Activated CD4-positive, alpha-beta T cell treated with anti-CD3 and anti-CD28 coated beads for 4 hours (primary cell): ENCODE results near the gene EPHB2.

Experiments used
- DNase-seq, 2 donors: peaks; one replicate each; pipeline ENCODE4 v3.0.0-alpha.2; 2020

EPHB2 gene

DNA sequence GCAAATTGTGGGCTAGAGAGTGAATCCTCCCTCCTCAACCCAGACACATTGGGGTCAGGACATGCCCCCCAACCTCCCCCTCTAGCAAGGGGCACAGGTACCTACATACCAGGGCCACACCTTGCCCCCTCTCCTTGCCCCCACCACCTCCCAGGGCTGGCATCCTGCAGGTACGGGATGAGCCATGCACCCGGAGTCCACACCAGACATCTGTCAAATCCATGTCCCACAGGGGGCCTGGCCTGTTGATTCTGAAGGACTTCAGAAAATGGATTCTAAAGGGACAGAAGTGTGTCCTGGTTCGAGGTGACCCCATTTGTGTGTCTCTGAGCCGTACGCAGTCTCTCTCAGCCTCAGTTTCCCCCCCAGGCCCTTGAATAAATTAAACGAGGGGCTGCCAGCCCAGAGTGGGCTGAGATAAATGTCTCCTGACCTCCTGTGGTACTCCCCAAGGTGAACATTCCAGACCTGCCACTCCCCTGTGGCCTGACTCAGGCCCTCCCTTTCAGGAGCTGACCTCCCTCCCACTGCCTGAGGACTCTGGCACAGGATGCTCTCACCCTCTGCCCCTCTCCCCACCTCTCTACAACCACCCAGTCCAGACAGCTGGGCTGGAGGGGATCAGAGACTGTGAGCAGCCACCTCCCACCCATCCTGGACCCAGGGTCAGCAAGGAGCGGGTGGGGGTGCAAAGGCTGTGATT is 94.5 kb downstream of the EPHB2 start:
- DNase-seq: no peak

DNA sequence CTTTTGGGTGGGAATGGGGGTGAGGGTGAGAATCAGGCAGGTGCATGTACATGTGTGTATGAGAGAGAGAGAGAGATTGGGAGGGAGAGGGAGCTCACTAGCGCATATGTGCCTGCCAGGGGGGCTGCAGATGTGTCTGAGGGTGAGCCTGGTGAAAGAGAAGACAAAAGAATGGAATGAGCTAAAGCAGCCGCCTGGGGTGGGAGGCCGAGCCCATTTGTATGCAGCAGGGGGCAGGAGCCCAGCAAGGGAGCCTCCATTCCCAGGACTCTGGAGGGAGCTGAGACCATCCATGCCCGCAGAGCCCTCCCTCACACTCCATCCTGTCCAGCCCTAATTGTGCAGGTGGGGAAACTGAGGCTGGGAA is 95.0 kb downstream of the EPHB2 start:
- no peak for DNase-seq

DNA sequence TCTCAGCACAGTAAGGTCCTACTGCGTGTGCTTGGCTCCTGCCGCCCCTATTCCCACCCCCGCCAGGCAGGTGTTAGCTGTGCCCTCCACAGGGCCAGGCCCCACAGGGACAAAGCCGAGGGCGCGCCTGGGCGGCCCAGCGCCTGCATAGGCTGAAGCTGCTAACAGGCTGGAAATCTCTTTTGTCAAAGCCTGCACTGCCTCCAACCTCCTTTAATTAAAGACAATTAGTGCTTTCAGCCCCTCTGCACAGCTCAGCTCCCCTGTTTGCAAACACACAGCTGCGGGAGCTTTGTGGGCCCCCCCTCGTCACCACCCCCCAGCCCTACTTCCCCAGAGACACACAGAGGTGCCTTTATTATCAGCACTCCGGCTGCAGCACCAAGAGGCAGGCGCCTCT is 95.9 kb downstream of the EPHB2 start:
- no peak for DNase-seq

DNA sequence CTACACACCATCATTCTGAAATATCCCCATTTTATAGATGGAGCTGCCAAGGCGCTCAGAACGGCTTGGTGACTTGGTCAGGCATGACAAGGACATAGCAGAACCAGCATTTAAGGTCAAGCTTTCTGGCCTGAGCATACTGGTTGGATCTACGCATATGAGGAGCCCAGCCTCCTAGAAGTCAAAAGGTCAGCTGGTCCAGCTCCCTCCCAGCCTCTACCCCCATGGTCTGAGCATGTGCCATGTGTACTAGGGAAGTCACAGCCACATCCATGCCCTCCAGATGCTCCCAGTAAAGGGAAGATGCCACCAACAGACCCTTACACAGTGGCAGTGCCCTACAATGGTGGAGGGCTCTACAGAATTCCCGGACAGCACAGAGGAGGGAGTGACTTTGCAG is 96.7 kb downstream of the EPHB2 start:
- DNase-seq: no peak

DNA sequence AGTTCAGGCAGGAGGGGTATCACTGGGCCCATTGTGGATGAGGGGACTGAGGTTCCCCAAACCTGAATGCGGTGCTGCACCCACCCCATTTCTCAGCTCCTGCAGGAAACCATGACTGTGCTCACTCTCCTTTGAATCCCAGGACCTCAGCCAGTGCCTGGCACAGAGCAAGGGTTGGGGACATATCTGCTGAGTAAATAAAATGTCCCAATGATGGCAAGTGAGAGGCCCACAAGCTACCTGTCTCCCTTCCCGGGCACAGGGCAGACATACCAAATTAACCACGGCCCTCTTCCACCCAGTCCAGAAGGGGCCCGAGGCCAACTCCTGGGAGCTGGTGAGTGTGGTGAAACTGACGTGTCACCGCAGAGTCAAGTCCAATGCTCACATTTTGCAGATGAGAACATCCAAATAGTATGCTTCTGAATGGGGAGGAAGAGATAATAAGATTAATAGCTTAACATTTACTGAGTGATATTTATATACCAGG is 97.6 kb downstream of the EPHB2 start:
- DNase-seq: no peak

DNA sequence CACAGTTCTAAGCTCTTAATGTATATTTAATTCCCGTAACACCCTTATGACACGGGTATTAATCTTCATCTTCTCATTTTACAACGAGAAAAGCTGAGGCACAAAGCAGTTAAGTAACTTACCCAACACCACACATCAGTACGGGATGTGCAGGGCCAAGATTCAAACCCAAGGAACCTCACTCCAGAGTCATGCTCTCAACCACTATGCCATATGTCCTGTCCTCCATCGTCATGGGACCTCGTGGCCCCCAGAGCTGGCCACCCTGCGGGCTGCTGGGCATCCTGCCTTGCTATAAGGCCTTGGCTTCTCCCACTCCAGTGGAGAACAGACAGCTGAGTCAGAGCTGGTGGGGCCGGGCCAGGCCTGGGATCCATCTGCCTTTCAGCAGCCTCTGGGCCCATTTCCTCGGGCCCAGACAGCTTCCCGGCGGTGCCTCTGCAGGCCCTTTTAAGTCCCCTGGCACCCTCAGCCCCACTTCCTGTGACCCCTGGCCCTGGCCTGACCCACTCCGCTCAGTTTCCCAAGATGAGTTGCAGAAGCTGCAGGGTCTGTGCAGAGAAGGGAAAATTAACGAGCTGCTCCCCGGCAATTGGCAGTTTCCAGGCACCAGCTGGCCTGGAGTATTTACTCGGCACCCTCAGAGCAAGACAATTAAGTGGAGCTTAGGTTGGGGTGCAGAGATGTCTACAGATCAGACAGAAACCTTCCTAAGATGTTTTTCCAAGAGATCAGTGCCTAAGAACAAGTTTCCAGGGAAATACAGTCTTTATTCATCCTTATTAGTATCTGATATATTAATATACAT is 98.2 kb downstream of the EPHB2 start:
- DNase-seq: no peak

DNA sequence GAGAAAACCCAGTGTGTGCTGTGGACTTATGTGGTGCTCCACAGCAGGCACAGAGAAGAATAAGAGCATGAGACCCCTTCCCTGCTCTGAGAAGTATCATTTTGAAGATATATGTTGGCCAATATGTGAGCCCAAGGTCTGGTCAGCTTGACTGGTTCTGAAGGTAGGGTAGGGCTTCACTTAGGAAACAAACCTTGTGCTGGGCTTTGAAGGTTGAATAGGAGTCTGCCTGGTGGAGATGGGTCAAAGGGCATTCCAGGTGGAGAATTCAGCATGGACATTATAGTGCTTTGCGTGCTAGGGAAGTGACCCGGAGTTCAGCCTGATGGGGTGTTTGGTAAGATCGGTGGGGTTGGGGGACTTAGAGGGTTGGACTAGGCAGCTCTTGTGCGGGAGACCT is 99.1 kb downstream of the EPHB2 start:
- DNase-seq: no peak

DNA sequence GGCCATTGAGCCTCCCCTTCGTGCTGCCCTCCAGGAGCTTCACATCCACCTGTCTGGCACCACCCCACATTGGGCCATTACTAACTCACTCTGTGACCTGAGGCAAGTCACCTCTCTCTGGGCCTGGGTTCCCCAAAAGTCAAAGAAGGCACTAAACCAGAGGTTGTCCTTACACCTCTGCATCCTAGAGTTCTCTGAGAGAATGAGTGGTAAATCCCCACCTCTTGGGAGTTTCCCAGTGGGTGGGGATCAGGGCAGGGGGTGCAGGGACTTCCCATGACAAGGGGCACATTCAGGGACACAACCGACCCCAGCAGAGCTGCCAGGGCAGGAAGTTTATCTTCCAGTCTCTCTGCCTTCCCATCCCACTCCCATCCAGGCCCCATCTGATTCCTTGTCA is 99.7 kb downstream of the EPHB2 start:
- no peak for DNase-seq

DNA sequence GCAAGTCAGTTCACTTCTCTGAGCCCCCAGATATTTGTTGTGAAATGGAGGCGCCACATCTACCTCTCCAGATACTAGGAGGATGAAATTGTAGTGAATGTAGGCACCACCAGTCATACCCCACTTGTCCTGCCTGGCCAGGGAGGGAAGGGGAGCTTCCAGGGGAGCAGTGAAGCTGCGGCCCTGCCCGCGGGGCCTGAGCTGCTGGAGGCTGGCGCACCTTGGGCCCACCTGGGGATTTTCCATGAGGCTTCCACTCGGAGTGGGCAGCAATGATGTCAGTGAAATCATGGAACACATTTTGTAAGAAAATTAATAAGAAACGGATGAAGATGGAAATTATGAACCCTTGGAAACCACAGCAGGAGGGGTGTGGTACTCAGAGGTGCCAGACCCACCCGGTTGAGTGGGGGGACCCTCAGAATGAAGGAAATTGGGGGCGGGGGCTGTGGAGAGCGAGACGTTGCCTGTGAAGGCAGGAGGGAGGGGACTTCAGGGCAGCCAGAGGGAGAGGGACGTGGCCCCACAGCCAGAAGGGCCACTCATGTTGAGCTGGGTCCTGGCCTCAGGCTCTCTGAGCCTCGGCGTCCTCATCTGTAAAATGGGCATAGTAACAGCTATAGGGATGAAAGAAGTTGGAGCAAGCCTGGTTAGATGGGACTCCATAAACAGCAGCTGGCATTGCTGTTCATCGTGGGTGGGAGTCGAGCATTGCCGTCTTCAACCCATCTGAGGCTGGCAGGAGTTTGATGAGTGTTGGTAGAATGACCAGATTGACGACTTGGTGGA is 101.6 kb downstream of the EPHB2 start:
- DNase-seq: no peak

DNA sequence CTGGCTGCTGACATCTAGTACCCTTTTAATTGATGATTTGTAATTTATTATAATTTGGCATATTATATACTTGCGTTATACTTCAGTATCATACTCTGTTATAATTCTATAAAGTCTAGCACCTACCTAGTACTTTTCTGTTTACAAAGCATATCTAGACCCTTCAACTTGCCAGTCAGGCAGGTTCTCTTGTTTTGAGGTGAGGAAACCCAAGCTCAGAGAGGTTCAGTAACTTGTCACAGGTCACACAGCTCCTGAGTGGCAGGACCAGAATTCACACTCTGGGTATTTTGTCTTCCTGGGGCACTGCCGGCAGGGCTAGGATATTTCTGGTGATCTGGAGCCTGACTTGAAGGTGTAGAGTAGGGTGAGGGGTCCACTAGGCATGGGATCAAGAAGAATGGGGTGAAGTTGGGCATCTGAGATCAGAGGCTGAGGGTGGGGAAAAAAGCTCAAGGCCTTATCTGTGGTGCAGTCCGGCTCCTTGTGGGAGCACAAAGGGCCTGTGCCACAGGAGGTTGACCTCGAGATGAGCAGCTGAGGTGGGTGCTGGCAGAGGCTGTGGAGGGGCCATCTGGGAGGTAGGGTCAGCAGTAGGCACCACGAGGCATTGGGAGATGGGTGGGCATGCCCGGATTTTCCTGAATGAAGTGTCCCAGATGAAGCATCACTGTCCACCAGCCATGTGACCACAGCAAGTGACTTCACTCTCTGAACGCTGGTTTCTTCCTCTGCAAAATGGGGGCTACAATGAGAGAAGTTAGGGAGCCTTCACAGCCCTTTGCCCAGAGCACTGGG is 102.6 kb downstream of the EPHB2 start:
- no peak for DNase-seq

DNA sequence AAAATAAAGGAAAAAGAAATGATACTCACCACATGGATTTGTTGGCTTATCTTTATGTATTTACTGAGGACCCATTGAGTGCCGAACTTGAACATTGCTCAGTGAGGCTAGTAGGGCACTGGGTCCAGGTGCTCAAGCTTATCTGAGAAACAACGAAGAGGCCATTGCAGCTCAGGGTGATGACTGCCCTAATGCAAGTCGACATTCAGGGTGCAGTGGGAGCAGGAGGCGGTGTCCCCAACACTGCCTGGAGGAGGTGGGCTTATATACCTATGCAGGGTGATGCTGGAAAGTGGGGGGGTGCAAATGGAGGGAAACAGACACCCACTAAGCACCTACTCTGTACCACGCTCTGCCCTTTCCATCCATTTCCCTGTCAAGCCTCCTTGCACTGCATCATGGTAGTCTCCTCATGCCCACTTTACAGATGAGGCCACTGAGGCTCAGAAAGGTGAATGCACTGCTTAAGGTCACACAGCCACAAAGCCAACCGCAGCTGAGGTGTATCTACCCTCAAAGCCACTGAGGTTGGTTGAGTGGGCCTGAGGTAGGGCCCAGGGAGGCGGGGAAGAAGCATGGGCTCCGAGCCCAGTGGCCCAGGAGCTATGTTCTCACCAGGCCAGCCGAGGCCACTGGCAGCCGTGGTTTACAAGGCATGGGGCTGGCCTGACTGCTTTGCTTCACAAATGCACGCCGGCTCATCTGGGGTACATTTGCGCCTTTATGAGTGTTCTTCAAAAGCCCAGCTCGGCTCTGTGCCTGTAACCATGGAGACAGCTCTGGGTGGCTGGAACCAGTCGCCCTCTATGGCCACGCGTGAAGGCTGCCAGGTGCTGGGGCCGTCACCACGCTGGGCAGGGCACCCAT is 103.8 kb downstream of the EPHB2 start:
- DNase-seq: no peak

DNA sequence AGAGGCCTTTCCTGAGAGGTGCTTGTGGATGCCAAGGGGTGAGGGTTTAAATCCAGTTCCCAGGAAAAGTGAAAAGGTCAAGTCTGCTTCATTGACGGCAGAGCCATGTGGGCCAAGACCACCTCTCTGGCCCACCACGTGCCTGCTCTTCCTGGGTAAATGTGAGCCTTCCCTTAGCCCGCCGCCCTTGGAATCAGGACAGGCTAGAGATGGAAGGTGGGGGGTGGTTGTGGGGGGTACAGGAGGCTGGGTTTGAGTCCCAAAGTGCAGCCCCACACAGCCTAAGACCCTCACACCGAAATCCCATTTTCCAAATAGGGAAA is 104.4 kb downstream of the EPHB2 start:
- no peak for DNase-seq

DNA sequence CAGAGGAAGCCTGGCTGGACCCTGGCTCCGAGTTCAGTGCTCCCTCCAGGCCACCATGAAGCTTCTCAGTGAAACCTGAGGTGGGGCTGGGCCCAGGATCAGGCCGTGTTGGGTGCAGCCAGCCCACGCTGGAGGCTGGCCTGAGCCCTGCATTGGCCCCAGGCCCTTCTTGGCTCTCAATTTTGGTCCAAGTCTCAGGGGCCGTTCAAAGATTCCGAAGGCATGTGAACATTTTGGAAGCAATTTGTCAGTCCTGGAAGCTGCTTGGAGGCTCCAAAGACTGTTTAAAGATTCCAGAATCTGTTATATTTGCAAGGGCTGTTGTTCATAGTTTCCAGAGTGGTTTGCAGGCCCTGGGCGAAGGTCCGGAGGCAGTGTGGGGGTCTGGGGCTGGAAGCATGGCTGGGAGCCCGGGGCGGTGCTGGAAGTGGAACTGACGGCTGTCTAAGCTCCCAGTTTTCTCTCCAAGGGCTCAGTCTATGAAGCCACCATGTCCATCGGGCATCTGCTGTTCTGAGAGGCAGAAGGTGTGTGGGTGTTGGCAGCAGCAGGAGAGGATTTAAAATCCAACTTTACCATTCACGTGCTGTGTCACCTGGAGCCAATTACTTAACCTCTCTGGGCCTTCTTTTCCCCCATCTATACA is 104.9 kb downstream of the EPHB2 start:
- no peak for DNase-seq

DNA sequence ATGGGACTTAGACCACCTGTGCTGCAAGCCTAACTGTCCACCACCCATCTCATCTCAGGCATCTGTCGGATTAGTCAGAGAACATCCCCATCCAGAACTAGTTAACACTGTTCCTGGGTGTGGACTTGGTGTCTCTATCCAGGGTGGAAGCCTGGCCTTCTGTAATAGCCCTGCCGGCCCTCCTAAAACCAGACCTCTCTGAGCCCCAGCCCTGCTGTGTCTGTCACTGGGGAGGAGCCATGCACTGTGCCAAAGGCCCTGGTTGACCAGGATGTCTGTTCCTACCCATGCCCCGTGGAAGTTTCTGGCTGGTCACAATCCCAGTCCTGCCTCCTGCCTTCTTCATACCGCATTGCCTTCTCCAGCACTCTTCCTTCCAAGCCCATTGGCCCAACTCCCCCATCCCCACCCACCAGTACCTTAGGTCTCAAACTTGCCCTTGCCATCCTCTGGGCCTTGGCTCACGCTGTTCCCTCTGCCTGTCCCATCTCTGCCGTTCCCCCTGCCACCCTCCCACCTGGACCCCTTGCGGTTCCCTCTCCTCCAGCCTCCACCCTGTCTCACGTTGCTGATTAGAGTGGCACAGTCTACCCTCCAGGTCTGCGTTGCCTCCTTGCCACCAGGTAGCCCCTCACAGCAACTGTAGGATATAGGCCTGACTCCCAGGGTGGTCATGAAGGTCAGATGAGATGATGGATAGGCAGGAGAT is 105.6 kb downstream of the EPHB2 start:
- no peak for DNase-seq

DNA sequence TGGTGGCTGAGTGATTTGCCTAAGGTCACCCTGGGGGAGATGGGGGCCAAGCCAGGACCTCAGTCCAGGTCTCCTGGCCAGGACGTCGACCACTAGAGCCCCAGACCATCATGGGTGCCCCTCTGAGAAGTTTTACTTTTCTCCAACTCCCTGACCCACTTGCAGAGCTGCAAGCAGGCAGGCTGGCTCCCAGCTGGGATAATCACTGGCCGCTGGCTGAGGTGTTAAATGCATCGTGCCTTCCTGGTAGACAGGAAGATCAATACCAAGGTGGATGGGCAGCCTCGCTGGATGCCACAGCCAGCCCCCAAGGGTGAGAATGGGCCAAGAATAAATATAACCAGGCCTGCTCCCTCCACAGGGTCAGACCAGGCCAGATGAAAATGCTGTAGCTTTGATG is 106.2 kb downstream of the EPHB2 start:
- no peak for DNase-seq

DNA sequence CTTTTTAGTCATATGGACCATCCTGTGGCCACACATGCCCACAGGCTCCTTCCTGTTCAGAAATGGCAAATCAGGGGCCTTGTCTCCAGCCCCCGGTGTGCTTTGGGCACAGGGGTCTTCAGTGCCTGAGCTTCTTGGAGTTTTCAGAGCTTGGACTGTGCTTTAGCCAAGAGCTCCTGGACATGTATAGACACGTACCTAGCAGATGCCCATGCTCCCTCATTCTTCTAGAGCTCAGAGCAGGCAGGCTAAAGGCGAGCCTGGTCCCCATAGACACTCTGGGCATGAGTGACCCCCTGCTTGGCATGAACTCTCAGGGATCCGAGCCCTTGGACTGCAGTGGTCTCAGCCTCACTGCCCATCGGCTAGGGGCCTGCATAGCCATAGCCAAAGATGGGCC is 106.8 kb downstream of the EPHB2 start:
- no peak for DNase-seq

DNA sequence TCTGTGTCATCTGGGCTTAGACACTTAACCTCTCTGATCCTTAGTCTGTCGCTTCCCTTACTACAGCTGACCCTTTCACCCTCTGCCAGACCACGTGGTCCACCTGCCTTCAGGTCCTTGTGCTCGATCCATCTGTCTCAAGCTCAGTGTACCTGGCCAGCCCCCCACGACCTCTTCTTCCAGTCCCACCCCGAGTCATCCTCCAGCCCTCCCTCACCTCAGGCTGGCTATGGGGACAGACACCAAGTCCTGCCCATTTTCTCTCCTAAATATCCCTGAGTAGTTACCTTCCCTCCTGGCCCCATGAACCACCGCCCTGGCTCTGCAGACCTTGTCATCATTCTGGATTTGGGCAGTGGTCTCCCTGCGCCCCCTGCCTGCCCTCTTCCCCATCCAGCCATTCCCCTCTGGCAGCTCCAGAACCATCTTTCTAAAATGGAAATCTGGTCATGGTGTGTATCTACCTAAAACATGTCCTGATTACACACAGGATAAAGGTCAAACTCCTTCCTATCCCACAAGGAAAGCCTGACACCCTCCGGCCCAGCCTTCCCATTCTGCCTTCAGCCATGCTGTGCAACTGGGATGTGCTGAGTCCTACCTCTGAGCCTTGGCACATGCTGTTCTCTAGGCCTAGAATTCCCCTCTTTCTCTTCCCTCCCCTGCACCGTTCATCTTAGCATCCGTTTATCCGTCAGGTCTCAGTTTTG is 107.6 kb downstream of the EPHB2 start:
- DNase-seq: no peak

DNA sequence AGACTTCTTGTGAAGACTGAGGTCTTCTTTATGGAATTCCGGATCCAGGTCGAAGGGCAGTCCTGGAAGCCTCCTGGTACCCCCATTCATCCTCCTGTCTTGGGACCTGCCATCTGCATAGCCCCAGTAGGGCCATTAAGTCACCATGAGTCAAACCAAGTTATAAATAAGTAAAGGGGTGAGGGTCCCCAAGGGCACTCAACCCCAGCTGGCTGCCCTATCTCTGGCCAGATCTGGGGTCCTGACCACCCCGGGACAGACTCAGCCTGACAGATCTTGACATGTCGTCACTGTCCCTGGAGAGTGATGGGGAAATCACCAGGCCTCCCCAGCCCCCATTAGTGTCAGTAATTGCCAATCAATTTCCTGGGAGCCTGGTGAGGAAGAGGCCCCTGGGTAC is 108.7 kb downstream of the EPHB2 start:
- DNase-seq: no peak

DNA sequence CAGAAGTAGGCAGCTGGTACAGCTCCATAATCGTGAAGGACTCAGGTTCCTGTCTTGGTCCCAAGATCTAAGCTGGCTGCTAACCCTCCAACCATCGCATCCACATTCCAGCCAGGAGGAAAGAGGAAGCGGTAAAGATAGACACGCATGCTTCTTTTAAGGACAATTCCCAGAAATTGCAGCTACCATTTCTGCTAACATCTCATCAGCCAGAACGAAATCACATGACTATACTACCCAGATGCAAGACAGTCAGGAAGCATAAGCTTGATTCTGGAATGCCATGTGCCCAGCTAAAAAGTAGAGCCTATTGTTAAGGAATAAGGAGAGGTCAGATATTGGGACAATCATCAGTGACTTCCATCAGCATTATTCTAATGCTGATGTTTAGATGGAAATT is 110.4 kb downstream of the EPHB2 start:
- no peak for DNase-seq

DNA sequence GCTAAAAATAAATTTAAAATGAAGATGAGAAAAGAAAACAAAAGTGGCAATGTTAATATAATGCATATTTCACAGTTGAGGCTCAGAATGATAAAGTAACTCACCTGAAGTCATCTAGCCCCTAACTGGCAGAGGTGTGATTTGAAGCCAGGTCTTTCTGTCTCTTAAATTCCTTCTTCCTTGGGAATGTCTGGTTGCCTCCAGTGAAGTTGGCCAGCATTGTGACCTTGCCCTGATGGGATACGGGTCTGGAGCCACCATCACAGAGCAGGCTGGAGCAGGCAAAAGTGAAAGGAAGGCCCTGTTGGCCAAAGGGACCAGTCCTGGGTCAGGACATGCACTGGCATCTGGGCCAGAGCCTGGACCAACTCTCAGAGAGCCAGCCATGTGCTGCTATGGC is 111.7 kb downstream of the EPHB2 start:
- DNase-seq: no peak
